GM12878 (cell line): ENCODE results near the gene TAB2.

Experiments used
- CHD1 ChIP-seq: IDR thresholded peaks from 2 replicates; pipeline ENCODE4 v1.6.1; 2012; ENCODE audit warnings: low read depth, low read length, improper control_type of control experiment
- CTCF ChIP-seq, 3 experiments: IDR thresholded peaks in 2 of 3; conservative IDR thresholded peaks in 1 of 3; 2 replicates each; pipeline ENCODE4 v1.5.1; 2011; ENCODE audit warnings: low read depth in 3 of 3, low read length in 3 of 3, mild to moderate bottlenecking in 3 of 3, control low read depth in 2 of 3, moderate library complexity in 2 of 3, inconsistent platforms in 1 of 3, mixed read lengths in 1 of 3; ENCODE audit not compliant: control insufficient read depth in 2 of 3, insufficient read depth in 1 of 3; ENCODE audit errors: extremely low read depth in 1 of 3
- POLR2A ChIP-seq: IDR thresholded peaks from 2 replicates; pipeline ENCODE4 v1.6.1; 2011; ENCODE audit warnings: low read depth, mild to moderate bottlenecking, low read length
- POLR2AphosphoS5 ChIP-seq: IDR thresholded peaks from 2 replicates; pipeline ENCODE4 v1.6.1; 2011; ENCODE audit warnings: mild to moderate bottlenecking, low read length, inconsistent platforms
- RCOR1 ChIP-seq: conservative IDR thresholded peaks from 2 replicates; pipeline ENCODE4 v1.6.1; 2012; ENCODE audit warnings: low read depth, low read length, improper control_type of control experiment
- SIN3A ChIP-seq: IDR thresholded peaks from 2 replicates; pipeline ENCODE4 v1.6.1; 2012; ENCODE audit warnings: low read depth, low read length, improper control_type of control experiment
- SMAD1 ChIP-seq: fragments of 450-650 bp; IDR thresholded peaks from 2 replicates; pipeline ENCODE4 v1.6.1; 2018; ENCODE audit warnings: mild to moderate bottlenecking, low read depth; ENCODE audit not compliant: partially characterized antibody
- SP1 ChIP-seq: IDR thresholded peaks from one replicate; pipeline ENCODE4 v1.6.1; 2011; ENCODE audit warnings: low read depth, low read length
- WRNIP1 ChIP-seq: IDR thresholded peaks from 2 replicates; pipeline ENCODE4 v1.6.1; 2011; ENCODE audit warnings: low read depth, low read length, improper control_type of control experiment, borderline replicate concordance
- ZNF274 ChIP-seq: IDR thresholded peaks from one replicate; pipeline ENCODE4 v1.8.0; 2011; ENCODE audit not compliant: insufficient read length, insufficient read depth

DNA sequence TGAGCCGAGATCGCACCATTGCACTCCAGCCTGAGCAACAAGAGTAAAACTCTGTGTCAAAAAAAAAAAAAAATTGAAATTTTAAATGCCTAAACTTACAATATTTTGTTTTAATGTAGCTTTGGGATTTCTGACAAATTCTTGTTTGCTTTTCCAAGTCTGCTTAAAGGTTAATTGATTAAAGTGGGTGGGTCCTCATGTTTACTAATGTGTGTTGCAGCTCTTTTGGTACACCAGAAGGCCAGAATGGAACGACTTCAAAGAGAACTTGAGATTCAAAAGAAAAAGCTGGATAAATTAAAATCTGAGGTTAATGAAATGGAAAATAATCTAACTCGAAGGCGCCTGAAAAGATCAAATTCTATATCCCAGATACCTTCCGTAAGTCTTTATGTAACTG lies 79.9 kb downstream of the TAB2 start:
- TF ChIP-seq CTCF (IDR thresholded peaks at IDR 0.05 in 2 of 3, conservative IDR thresholded peaks at IDR 0.05 in 1 of 3; ENCODE audit: control insufficient read depth in 2 of 3, extremely low read depth in 1 of 3, insufficient read depth in 1 of 3, low read depth in 3 of 3, low read length in 3 of 3) (no peak), RCOR1 (no peak), SIN3A (no peak), POLR2A (no peak), POLR2AphosphoS5 (no peak), SMAD1 (no peak), ZNF274 (no peak), WRNIP1 (no peak), SP1 (no peak), CHD1 (no peak)
